Loucy (cell line): ENCODE measurements around the gene ANO9.
"Not testable (repeated sequence)": the region's sequence is repeated elsewhere in the genome, so short reads cannot be mapped to it uniquely, and the experiment has no call there.

Experiments used
- H2AFZ ChIP-seq: fragments of 200-600 bp; sonication (generic); 2 replicates; pipeline ENCODE4 v1.6.0; 2016; ENCODE audit warnings: antibody characterized with exemption, mild to moderate bottlenecking, low read length, moderate library complexity
- H3F3A ChIP-seq: fragments of 200-600 bp; 2 replicates; pipeline ENCODE4 v1.6.0; 2016; ENCODE audit warnings: antibody characterized with exemption, low read depth, mild to moderate bottlenecking
- H3K27me3 ChIP-seq: fragments of 200-600 bp; sonication (generic); 2 replicates; pipeline ENCODE4 v1.6.1; 2014; ENCODE audit warnings: low read length, mild to moderate bottlenecking; ENCODE audit not compliant: insufficient read depth, poor library complexity, severe bottlenecking
- H3K36me3 ChIP-seq: fragments of 200-600 bp; sonication (generic); 2 replicates; pipeline ENCODE4 v1.6.1; 2016; ENCODE audit warnings: low read length; ENCODE audit not compliant: insufficient read depth
- H3K4me1 ChIP-seq: fragments of 200-600 bp; sonication (generic); 2 replicates; pipeline ENCODE4 v1.5.1; 2014; ENCODE audit warnings: low read length, mild to moderate bottlenecking; ENCODE audit not compliant: insufficient read depth, poor library complexity, severe bottlenecking
- H3K4me2 ChIP-seq: fragments of 200-600 bp; sonication (generic); 2 replicates; pipeline ENCODE4 v1.6.0; 2014; ENCODE audit warnings: antibody characterized with exemption, low read length, low read depth, mild to moderate bottlenecking; ENCODE audit not compliant: poor library complexity, severe bottlenecking
- H3K4me3 ChIP-seq: fragments of 200-600 bp; sonication (generic); 2 replicates; pipeline ENCODE4 v1.5.1; 2014; ENCODE audit warnings: low read length, mild to moderate bottlenecking, mixed read lengths; ENCODE audit not compliant: poor library complexity, severe bottlenecking
- H3K79me2 ChIP-seq: fragments of 200-600 bp; sonication (generic); 2 replicates; pipeline ENCODE4 v1.6.1; 2014; ENCODE audit warnings: low read length; ENCODE audit not compliant: insufficient read depth
- H3K9ac ChIP-seq: fragments of 200-600 bp; sonication (generic); 2 replicates; pipeline ENCODE4 v1.6.0; 2014; ENCODE audit warnings: mild to moderate bottlenecking, low read depth, low read length, moderate library complexity; ENCODE audit not compliant: poor library complexity, severe bottlenecking
- H3K9me2 ChIP-seq: fragments of 200-600 bp; sonication (generic); replicated peaks from 2 replicates; pipeline ENCODE4 v1.6.1; 2016; ENCODE audit warnings: low read depth, low read length, mixed read lengths
- H3K9me3 ChIP-seq: fragments of 200-600 bp; sonication (generic); 2 replicates; pipeline ENCODE4 v1.6.1; 2014; ENCODE audit warnings: mild to moderate bottlenecking, antibody characterized with exemption, low read length, low read depth; ENCODE audit not compliant: insufficient read depth
- H4K20me1 ChIP-seq: fragments of 200-600 bp; sonication (generic); 2 replicates; pipeline ENCODE4 v1.6.0; 2014; ENCODE audit warnings: antibody characterized with exemption, low read length, mild to moderate bottlenecking; ENCODE audit not compliant: insufficient read depth, poor library complexity, severe bottlenecking
- EZH2phosphoT487 ChIP-seq: fragments of 200-600 bp; IDR thresholded peaks from 2 replicates; pipeline ENCODE4 v1.6.1; 2018; ENCODE audit warnings: antibody characterized with exemption, mild to moderate bottlenecking, moderate library complexity, borderline replicate concordance
- TF ChIP-seq, protein P1 (sequence below): fragments of 200-600 bp; sonication (generic); conservative IDR thresholded peaks from 2 replicates; pipeline ENCODE4 v1.5.1; 2014; ENCODE audit warnings: mild to moderate bottlenecking, antibody characterized with exemption, low read length

The ANO9 gene

DNA sequence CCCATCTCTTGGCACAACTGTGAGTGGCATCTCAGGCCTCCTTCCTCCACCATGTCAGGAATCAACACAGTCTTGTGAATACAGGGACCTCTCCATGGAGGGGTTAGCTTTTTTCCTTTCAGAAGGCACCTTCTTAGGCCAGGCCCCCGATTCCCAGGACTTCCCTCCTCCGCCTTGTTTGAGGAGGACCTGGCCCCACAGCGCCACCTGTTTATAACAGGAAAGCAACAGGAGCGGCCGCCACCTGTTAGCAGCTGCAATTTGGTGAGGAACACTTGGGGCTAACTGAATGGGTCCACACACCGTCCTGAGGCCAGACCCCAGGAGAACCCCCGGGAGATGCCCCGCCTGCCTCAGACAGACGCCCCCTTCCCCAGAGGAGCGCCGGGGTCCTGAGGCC lies 51.6 kb downstream of the ANO9 start:
- Histone ChIP-seq H3K27me3 (no peaks in the 10 kb centered on the region), H3K79me2 (no peaks in the 10 kb centered on the region), H3K9me2 (no peaks in the 10 kb centered on the region), H3K36me3 (no peaks in the 10 kb centered on the region), H3K4me1 (peaks cover 11% of the 10 kb centered on the region), H3F3A (no peaks in the 10 kb centered on the region), H3K4me2 (no peak overlapping the region), H3K9ac (no peak overlapping the region), H3K9me3 (peaks cover 16% of the 10 kb centered on the region; the same call in 1 of the 2 replicates), H4K20me1 (no peaks in the 10 kb centered on the region), H3K4me3 (no peak overlapping the region), H2AFZ (no peak overlapping the region)
- TF ChIP-seq, protein P1, sequence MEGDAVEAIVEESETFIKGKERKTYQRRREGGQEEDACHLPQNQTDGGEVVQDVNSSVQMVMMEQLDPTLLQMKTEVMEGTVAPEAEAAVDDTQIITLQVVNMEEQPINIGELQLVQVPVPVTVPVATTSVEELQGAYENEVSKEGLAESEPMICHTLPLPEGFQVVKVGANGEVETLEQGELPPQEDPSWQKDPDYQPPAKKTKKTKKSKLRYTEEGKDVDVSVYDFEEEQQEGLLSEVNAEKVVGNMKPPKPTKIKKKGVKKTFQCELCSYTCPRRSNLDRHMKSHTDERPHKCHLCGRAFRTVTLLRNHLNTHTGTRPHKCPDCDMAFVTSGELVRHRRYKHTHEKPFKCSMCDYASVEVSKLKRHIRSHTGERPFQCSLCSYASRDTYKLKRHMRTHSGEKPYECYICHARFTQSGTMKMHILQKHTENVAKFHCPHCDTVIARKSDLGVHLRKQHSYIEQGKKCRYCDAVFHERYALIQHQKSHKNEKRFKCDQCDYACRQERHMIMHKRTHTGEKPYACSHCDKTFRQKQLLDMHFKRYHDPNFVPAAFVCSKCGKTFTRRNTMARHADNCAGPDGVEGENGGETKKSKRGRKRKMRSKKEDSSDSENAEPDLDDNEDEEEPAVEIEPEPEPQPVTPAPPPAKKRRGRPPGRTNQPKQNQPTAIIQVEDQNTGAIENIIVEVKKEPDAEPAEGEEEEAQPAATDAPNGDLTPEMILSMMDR: no peak
- TF ChIP-seq EZH2phosphoT487: no peak

DNA sequence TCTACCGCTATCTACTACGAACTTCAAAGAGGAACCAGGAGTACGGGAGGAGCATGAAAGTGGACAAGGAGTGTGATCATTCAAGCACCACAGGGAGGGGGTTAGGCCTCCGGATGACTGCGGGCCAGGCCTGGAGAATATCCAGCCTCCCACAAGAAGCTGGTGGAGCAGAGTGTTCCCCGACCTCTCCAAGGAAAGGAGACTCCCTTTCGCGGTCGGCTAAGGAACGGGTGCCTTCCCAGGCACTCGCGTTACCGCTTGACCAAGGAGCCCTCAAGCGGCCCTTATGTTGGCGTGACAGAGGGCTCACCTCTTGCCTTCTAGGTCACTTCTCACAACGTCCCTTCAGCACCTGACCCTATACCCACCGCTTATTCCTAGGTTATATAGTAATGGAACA lies 52.4 kb downstream of the ANO9 start:
- Histone ChIP-seq H3K4me1 (peaks cover 11% of the 10 kb centered on the region), H3K9me3 (peaks cover 16% of the 10 kb centered on the region; the same call in 1 of the 2 replicates)
- H3K9me2 ChIP-seq, H3K4me2 ChIP-seq, H4K20me1 ChIP-seq, H3K4me3 ChIP-seq, H3K9ac ChIP-seq, H2AFZ ChIP-seq, H3F3A ChIP-seq, H3K79me2 ChIP-seq, H3K36me3 ChIP-seq, H3K27me3 ChIP-seq: not testable (repeated sequence)

DNA sequence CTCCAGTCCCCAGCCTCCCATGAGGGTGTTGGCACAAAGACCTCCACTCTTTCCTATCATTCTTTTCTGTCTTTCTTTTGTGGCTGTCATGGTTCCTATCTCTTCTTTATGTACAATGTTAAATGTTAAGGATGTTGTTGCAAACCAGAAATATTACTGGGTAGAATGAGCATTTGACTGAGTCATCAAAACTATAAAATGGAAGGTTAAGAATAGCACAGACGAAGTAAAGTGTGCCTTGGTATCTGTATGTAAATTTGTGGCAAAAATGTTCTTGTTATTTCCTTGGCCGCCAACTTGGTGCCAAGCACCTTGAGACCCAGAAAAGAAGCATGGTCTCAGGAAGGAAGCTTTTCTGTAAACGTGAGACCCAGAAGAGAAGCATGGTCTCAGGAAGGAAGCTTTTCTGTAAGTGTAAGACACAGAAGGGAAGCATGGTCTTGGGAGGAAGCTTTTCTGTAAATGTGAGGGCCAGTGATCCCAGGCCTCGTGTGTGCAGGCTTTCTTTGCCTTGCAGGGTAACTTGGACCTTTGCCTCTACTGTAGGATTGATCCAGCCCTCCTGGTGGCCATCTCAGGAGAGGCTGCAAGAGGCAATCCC lies 54.5 kb downstream of the ANO9 start:
- no peak overlapping the region for H3K4me3 ChIP-seq
- peaks cover 16% of the 10 kb centered on the region; the same call in 1 of the 2 replicates for H3K9me3 ChIP-seq
- no peak overlapping the region for H2AFZ ChIP-seq
- peaks cover 20% of the 10 kb centered on the region for H3K4me1 ChIP-seq
- H3K4me2 ChIP-seq: no peak overlapping the region
- H3K9me2 ChIP-seq: no peaks in the 10 kb centered on the region
- H3K9ac ChIP-seq: no peak overlapping the region
- H3K27me3 ChIP-seq: no peaks in the 10 kb centered on the region
- H3F3A ChIP-seq: no peaks in the 10 kb centered on the region
- TF ChIP-seq, protein P1: no peak
- TF ChIP-seq EZH2phosphoT487: no peak
- no peaks in the 10 kb centered on the region for H4K20me1 ChIP-seq
- H3K79me2 ChIP-seq: no peaks in the 10 kb centered on the region
- H3K36me3 ChIP-seq: no peaks in the 10 kb centered on the region

DNA sequence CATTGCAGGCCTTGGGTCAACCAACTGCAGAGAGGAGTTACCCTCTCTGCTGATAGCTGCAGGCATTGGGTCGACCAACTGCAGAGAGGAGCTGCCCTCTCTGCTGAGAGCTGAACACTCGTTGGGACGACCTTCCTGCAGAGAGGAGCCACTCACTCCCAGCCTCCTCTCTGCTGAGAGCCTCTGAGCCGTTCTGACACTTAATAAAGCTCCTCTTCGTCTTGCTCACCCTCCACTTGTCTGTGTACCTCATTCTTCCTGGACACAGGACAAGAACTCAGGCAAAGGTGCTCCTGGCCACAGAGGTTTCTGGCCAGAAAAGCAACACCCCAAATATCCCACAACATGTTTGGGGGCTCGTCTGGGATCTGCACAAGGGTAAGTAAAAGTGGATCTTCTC lies 55.3 kb downstream of the ANO9 start:
- no peak overlapping the region for H3K4me2 ChIP-seq
- H3K4me3 ChIP-seq: no peak overlapping the region
- peaks cover 16% of the 10 kb centered on the region; the same call in 1 of the 2 replicates for H3K9me3 ChIP-seq
- H2AFZ ChIP-seq: no peak overlapping the region
- no peaks in the 10 kb centered on the region for H3K79me2 ChIP-seq
- no peaks in the 10 kb centered on the region for H3K9me2 ChIP-seq
- no peaks in the 10 kb centered on the region for H4K20me1 ChIP-seq
- no peak overlapping the region for H3K9ac ChIP-seq
- no peak for TF ChIP-seq EZH2phosphoT487
- TF ChIP-seq, protein P1: no peak
- no peaks in the 10 kb centered on the region for H3K36me3 ChIP-seq
- no peaks in the 10 kb centered on the region for H3K27me3 ChIP-seq
- peaks cover 23% of the 10 kb centered on the region for H3K4me1 ChIP-seq
- no peaks in the 10 kb centered on the region for H3F3A ChIP-seq
